ENCODE data around the gene DENND6B. TPM values are rescaled to one million over a fixed set of nuclear protein-coding genes. Genes with fewer than 3 reads are reported as not detected.

DENND6B gene
- total RNA-seq, 3 donors from 2014 or later (not counting 1 experiment from before 2014, with no cell fraction given): 3.1 to 5.0 (median 4.5) TPM

DNA sequence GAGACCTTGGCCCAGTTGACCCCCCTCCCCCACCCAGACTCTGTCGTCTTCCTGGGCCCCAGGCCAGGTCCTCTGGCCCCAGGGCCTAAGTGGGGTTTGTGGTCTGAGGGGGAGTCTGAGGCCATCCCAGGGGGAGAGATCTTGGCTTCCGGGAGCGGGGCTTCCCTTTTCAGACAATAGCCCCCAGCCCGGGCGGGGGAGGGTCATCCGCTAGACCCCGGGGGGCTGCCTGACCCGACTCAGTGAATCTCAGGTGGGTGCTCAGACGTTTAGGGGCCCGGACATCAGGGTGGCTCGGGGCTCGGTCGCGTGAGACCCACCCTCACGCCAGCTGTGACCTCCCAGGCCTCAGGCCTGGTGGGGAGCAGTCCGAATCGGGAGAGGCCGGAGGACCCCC lies 57.2 kb downstream of the DENND6B start:
- TF ChIP-seq, protein P1, sequence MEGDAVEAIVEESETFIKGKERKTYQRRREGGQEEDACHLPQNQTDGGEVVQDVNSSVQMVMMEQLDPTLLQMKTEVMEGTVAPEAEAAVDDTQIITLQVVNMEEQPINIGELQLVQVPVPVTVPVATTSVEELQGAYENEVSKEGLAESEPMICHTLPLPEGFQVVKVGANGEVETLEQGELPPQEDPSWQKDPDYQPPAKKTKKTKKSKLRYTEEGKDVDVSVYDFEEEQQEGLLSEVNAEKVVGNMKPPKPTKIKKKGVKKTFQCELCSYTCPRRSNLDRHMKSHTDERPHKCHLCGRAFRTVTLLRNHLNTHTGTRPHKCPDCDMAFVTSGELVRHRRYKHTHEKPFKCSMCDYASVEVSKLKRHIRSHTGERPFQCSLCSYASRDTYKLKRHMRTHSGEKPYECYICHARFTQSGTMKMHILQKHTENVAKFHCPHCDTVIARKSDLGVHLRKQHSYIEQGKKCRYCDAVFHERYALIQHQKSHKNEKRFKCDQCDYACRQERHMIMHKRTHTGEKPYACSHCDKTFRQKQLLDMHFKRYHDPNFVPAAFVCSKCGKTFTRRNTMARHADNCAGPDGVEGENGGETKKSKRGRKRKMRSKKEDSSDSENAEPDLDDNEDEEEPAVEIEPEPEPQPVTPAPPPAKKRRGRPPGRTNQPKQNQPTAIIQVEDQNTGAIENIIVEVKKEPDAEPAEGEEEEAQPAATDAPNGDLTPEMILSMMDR (IDR thresholded peaks at IDR 0.05): no peak
- Mint-ChIP-seq H3K36me3 (no peaks in the 10 kb centered on the region), H3K27ac (no peak overlapping the region), H3K9me3 (no peaks in the 10 kb centered on the region), H3K27me3 (ENCODE audit: low read depth in 2 of 2) (peaks cover 6 to 10% of the 10 kb centered on the region in 2 donors), H3K4me3 (peak overlapping the region; percentile 67), H3K4me1 (peaks cover 4 to 16% of the 10 kb centered on the region in 2 donors)
- 5% methylated on average over 18 of the region's 18 CpGs for WGBS (ENCODE audit: insufficient coverage)
- H3K4me1 ChIP-seq (ENCODE audit: control insufficient read depth, insufficient read depth, low read length): peaks cover 33% of the 10 kb centered on the region
- intact Hi-C loops (cut with micrococcal nuclease): no loop called here
- peak overlapping the region; percentile 20 for H3K4me3 ChIP-seq (ENCODE audit: low read length)
- H3K9me3 ChIP-seq (ENCODE audit: control insufficient read depth, insufficient read depth, low read length): no peaks in the 10 kb centered on the region
- H3K27ac ChIP-seq (ENCODE audit: low read length): no peak overlapping the region
- DNase-seq (no peak), ATAC-seq (no peak)
- no peaks in the 10 kb centered on the region for H3K36me3 ChIP-seq (ENCODE audit: control insufficient read depth, insufficient read depth, low read length)
- H3K27me3 ChIP-seq (ENCODE audit: control insufficient read depth, insufficient read depth, low read length): peaks cover 6% of the 10 kb centered on the region

GRCh38 chr22:50268655-50269113 lies 58.1 kb downstream of the DENND6B start:
- Histone ChIP-seq H3K4me3 (ENCODE audit: low read length) (no peak overlapping the region), H3K27me3 (ENCODE audit: control insufficient read depth, insufficient read depth, low read length) (peaks cover 6% of the 10 kb centered on the region), H3K36me3 (ENCODE audit: control insufficient read depth, insufficient read depth, low read length) (no peaks in the 10 kb centered on the region), H3K27ac (ENCODE audit: low read length) (no peak overlapping the region), H3K9me3 (ENCODE audit: control insufficient read depth, insufficient read depth, low read length) (no peaks in the 10 kb centered on the region), H3K4me1 (ENCODE audit: control insufficient read depth, insufficient read depth, low read length) (peaks cover 33% of the 10 kb centered on the region)
- no peak overlapping the region for H3K4me3 Mint-ChIP-seq
- H3K4me1 Mint-ChIP-seq: peaks cover 0 to 10% of the 10 kb centered on the region in 2 donors
- DNase-seq: no peak
- TF ChIP-seq, protein P1 (IDR thresholded peaks at IDR 0.05): no peak
- no peak overlapping the region for H3K27ac Mint-ChIP-seq
- no peak for ATAC-seq
- WGBS (ENCODE audit: insufficient coverage): 82% methylated on average over 9 of the region's 9 CpGs
- no peaks in the 10 kb centered on the region for H3K36me3 Mint-ChIP-seq
- no peaks in the 10 kb centered on the region for H3K9me3 Mint-ChIP-seq
- H3K27me3 Mint-ChIP-seq (ENCODE audit: low read depth in 2 of 2): peaks cover 0 to 7% of the 10 kb centered on the region in 2 donors
- intact Hi-C loops (cut with micrococcal nuclease): no loop called here

- TF ChIP-seq, protein P1 (IDR thresholded peaks at IDR 0.05): no peak
- peaks cover 0 to 10% of the 10 kb centered on the region in 2 donors for H3K4me1 Mint-ChIP-seq
Observed at GRCh38 chr22:50267591-50268390, 59.0 kb downstream of the DENND6B start.

More at GRCh38 chr22:50267591-50268390, 59.0 kb downstream of the DENND6B start:
- Mint-ChIP-seq H3K36me3 (no peaks in the 10 kb centered on the region), H3K27ac (no peak overlapping the region), H3K4me3 (no peak overlapping the region), H3K27me3 (ENCODE audit: low read depth in 2 of 2) (peaks cover 0 to 7% of the 10 kb centered on the region in 2 donors), H3K9me3 (no peaks in the 10 kb centered on the region)
- H3K9me3 ChIP-seq (ENCODE audit: control insufficient read depth, insufficient read depth, low read length): no peaks in the 10 kb centered on the region
- peaks cover 8% of the 10 kb centered on the region for H3K27me3 ChIP-seq (ENCODE audit: control insufficient read depth, insufficient read depth, low read length)
- no peaks in the 10 kb centered on the region for H3K36me3 ChIP-seq (ENCODE audit: control insufficient read depth, insufficient read depth, low read length)
- 25% methylated on average over 75 of the region's 75 CpGs for WGBS (ENCODE audit: insufficient coverage)
- DNase-seq (peak in 1 of 2 donors; percentile 75), ATAC-seq (peak in 2 of 3 donors; percentile 24 to 26)
- H3K4me3 ChIP-seq (ENCODE audit: low read length): no peak overlapping the region
- intact Hi-C loops (cut with micrococcal nuclease): no loop called here
- H3K27ac ChIP-seq (ENCODE audit: low read length): no peak overlapping the region
- H3K4me1 ChIP-seq (ENCODE audit: control insufficient read depth, insufficient read depth, low read length): peaks cover 33% of the 10 kb centered on the region

All from natural killer cell (primary cell).